Progenitor cell of endocrine pancreas (in vitro differentiated cells): ENCODE measurements around the gene SLC13A2. TPM values are rescaled to one million over a fixed set of nuclear protein-coding genes. Genes with fewer than 3 reads are reported as not detected.

Experiments used
- DNase-seq: peaks from one replicate; pipeline ENCODE4 v3.0.0; 2021; ENCODE audit warnings: low spot score; ENCODE audit not compliant: unreplicated experiment
- H3K27ac Mint-ChIP-seq: 2 replicates; pipeline ENCODE4 v1.8.0; 2021; ENCODE audit warnings: mild to moderate bottlenecking, moderate library complexity, mixed read lengths
- H3K27me3 Mint-ChIP-seq: 2 replicates; pipeline ENCODE4 v1.8.0; 2021; ENCODE audit warnings: mixed read lengths
- H3K36me3 Mint-ChIP-seq: 2 replicates; pipeline ENCODE4 v1.8.0; 2022; ENCODE audit warnings: mixed read lengths; ENCODE audit not compliant: insufficient read depth
- H3K4me1 Mint-ChIP-seq: 2 replicates; pipeline ENCODE4 v1.8.0; 2021; ENCODE audit warnings: low read depth, mixed read lengths
- H3K4me3 Mint-ChIP-seq: 2 replicates; pipeline ENCODE4 v1.8.0; 2021; ENCODE audit warnings: low read depth, mild to moderate bottlenecking, moderate library complexity, mixed read lengths
- H3K9me3 Mint-ChIP-seq: 2 replicates; pipeline ENCODE4 v1.8.0; 2021; ENCODE audit warnings: low read depth, mixed read lengths
- CTCF ChIP-seq: fragments of 200-600 bp; sonication (generic); IDR thresholded peaks from one replicate; pipeline ENCODE4 v1.5.0; 2021; ENCODE audit warnings: antibody characterized with exemption, mild to moderate bottlenecking; ENCODE audit not compliant: unreplicated experiment
- total RNA-seq: library from RNA; stranded (reverse); gene quantifications from 2 replicates; pipeline ENCODE4 v1.2.1, GENCODE V29; 2021

SLC13A2 gene
- total RNA-seq, 1 donor from 2014 or later, result 0.31 TPM

- Mint-ChIP-seq H3K4me1 (peaks cover 2% of the 10 kb centered on the region), H3K9me3 (no peaks in the 10 kb centered on the region), H3K36me3 (peaks cover 1% of the 10 kb centered on the region), H3K27me3 (no peaks in the 10 kb centered on the region), H3K4me3 (no peak overlapping the region), H3K27ac (no peak overlapping the region)
- TF ChIP-seq CTCF, result no peak
- no peak for DNase-seq
These were observed 72.5 kb downstream of the SLC13A2 start for GRCh38 chr17:28545787-28546415.

GRCh38 chr17:28547096-28547622, 73.7 kb downstream of the SLC13A2 start:
- H3K4me1 Mint-ChIP-seq, result peaks cover 8% of the 10 kb centered on the region
- no peak for DNase-seq

More at GRCh38 chr17:28547096-28547622, 73.7 kb downstream of the SLC13A2 start:
- no peaks in the 10 kb centered on the region for H3K27me3 Mint-ChIP-seq
- TF ChIP-seq CTCF, result no peak
- no peaks in the 10 kb centered on the region for H3K9me3 Mint-ChIP-seq
- peaks cover 1% of the 10 kb centered on the region for H3K36me3 Mint-ChIP-seq
- no peak overlapping the region for H3K4me3 Mint-ChIP-seq
- H3K27ac Mint-ChIP-seq, result no peak overlapping the region

Other genes starting within 250 kb of the SLC13A2 start
- 93.8 and 102 TPM in 2 replicates for gene TMEM97, start 154.4 kb upstream of the SLC13A2 start, total RNA-seq
- 35.4 and 41.0 TPM in 2 replicates for gene IFT20, start 138.2 kb upstream of the SLC13A2 start, total RNA-seq
- gene TNFAIP1, start 137.9 kb upstream of the SLC13A2 start, total RNA-seq, result 50.9 and 51.0 TPM in 2 replicates
- gene POLDIP2, start 116.1 kb upstream of the SLC13A2 start, total RNA-seq, result 66.0 and 68.6 TPM in 2 replicates
- gene SEBOX, start 108.4 kb upstream of the SLC13A2 start, total RNA-seq, result not detected in 2 replicates
- gene VTN, start 103.3 kb upstream of the SLC13A2 start, total RNA-seq, result 128 and 139 TPM in 2 replicates
- 20.0 and 20.5 TPM in 2 replicates for gene SARM1, start 102.0 kb upstream of the SLC13A2 start, total RNA-seq
- 15.7 and 16.1 TPM in 2 replicates for gene SLC46A1, start 67.4 kb upstream of the SLC13A2 start, total RNA-seq
- gene FOXN1, start 32.7 kb downstream of the SLC13A2 start, total RNA-seq, result 0.07 TPM in 1 of 2 replicates, not detected in the other
- gene UNC119, start 79.0 kb downstream of the SLC13A2 start, total RNA-seq, result 41.3 and 46.7 TPM in 2 replicates
- gene PIGS, start 97.9 kb downstream of the SLC13A2 start, total RNA-seq, result 65.0 and 68.2 TPM in 2 replicates
- 4.8 and 5.6 TPM in 2 replicates for gene ALDOC, start 103.3 kb downstream of the SLC13A2 start, total RNA-seq
- gene SPAG5, start 125.4 kb downstream of the SLC13A2 start, total RNA-seq, result 69.4 and 77.8 TPM in 2 replicates
- gene RSKR, start 140.5 kb downstream of the SLC13A2 start, total RNA-seq, result 35.5 and 36.7 TPM in 2 replicates
- gene BLTP2, start 171.5 kb downstream of the SLC13A2 start, total RNA-seq, result 182 and 190 TPM in 2 replicates
- gene SDF2, start 188.3 kb downstream of the SLC13A2 start, total RNA-seq, result 53.3 and 57.9 TPM in 2 replicates
- 80.0 and 88.0 TPM in 2 replicates for gene SUPT6H, start 188.6 kb downstream of the SLC13A2 start, total RNA-seq
- 15.2 and 16.3 TPM in 2 replicates for gene PROCA1, start 238.2 kb downstream of the SLC13A2 start, total RNA-seq
- 147 and 150 TPM in 2 replicates for gene RAB34, start 244.2 kb downstream of the SLC13A2 start, total RNA-seq
- gene RPL23A, start 246.3 kb downstream of the SLC13A2 start, total RNA-seq, result 1,486 and 1,562 TPM in 2 replicates